Thyroid gland (tissue), 4 donors: Measurements from ENCODE around the gene BTBD19.

Experiments used
- CTCF ChIP-seq, 6 experiments: fragments of 200-600 bp in 3 of 6; fragments of 450-650 bp in 3 of 6; sonication (generic) in 3 of 6; IDR thresholded peaks; one replicate each; pipeline ENCODE4 v1.5.1; 2016 to 2019; ENCODE audit warnings: antibody characterized with exemption in 6 of 6, mild to moderate bottlenecking in 2 of 6, inconsistent platforms in 1 of 6, moderate library complexity in 1 of 6
- POLR2A ChIP-seq, 2 donors: fragments of 450-650 bp; IDR thresholded peaks; one replicate each; pipeline ENCODE4 v1.6.1; 2017; ENCODE audit warnings: antibody characterized with exemption in 2 of 2, mild to moderate bottlenecking in 2 of 2, moderate library complexity in 1 of 2

- no peak for TF ChIP-seq CTCF (IDR thresholded peaks at IDR 0.05)
- TF ChIP-seq POLR2A (IDR thresholded peaks at IDR 0.05), result no peak
Measured at GRCh38 chr1:44826375-44827196, 18.3 kb downstream of the BTBD19 start.
